SK-N-SH (cell line): ENCODE data around the gene ATOSB. TPM values are rescaled to one million over a fixed set of nuclear protein-coding genes. Genes with fewer than 3 reads are reported as not detected.

Experiments
- CTCF ChIA-PET: fragments of 300-600, 350-600 bp; formaldehyde crosslinking; extraction: SDS; loops from one replicate; lab custom pipeline; 2021; lab: Yijun Ruan, JAX
- POLR2A ChIA-PET: fragments of 350-600 bp; sonication (Branson Sonifier 250); formaldehyde crosslinking; extraction: SDS; loops from one replicate; lab custom pipeline; 2020; ENCODE audit warnings: antibody characterized with exemption, inconsistent platforms; lab: Yijun Ruan, JAX
- DNase-seq: peaks from one replicate; pipeline ENCODE4 v3.0.0; 2012
- H2AFZ ChIP-seq: fragments of 200-600 bp; sonication (generic); 2 replicates; pipeline ENCODE4 v1.8.1; 2016; ENCODE audit warnings: antibody characterized with exemption, mild to moderate bottlenecking, low read depth
- H3F3A ChIP-seq: fragments of 200-600 bp; sonication (generic); replicated peaks from 2 replicates; pipeline ENCODE3; 2016; ENCODE audit warnings: antibody characterized with exemption, mild to moderate bottlenecking; ENCODE audit not compliant: insufficient read depth
- H3K27ac ChIP-seq, 2 experiments: fragments of 200-500 bp in 1 of 2; fragments of 200-600 bp in 1 of 2; sonication (Bioruptor generic) in 1 of 2; sonication (generic), shearing (Covaris generic) in 1 of 2; 2 replicates each; pipeline versions ENCODE4 v1.5.1 to v1.6.1; 2014 to 2016; ENCODE audit warnings: low read depth in 2 of 2, inconsistent platforms in 1 of 2, low read length in 1 of 2, mild to moderate bottlenecking in 1 of 2, mixed read lengths in 1 of 2
- H3K27me3 ChIP-seq: fragments of 200-600 bp; sonication (generic), shearing (Covaris generic); 2 replicates; pipeline ENCODE4 v1.6.1; 2016; ENCODE audit warnings: mixed run types; ENCODE audit not compliant: insufficient read depth
- H3K36me3 ChIP-seq, 2 experiments: fragments of 200-500 bp in 1 of 2; fragments of 200-600 bp in 1 of 2; sonication (Bioruptor generic) in 1 of 2; sonication (generic) in 1 of 2; replicated peaks in 1 of 2; 2 replicates each; pipeline versions ENCODE3 to v1.5.1; 2014 to 2016; ENCODE audit warnings: low read length in 1 of 2, mild to moderate bottlenecking in 1 of 2; ENCODE audit not compliant: insufficient read depth in 2 of 2, control insufficient read depth in 1 of 2
- H3K4me1 ChIP-seq, 2 experiments: fragments of 200-500 bp in 1 of 2; fragments of 200-600 bp in 1 of 2; sonication (Bioruptor generic) in 1 of 2; sonication (generic), shearing (Covaris generic) in 1 of 2; 2 replicates each; pipeline versions ENCODE4 v1.5.1 to v1.6.1; 2014 to 2016; ENCODE audit warnings: low read depth in 1 of 2, low read length in 1 of 2, mixed run types in 1 of 2; ENCODE audit not compliant: insufficient read depth in 2 of 2, control insufficient read depth in 1 of 2
- H3K4me2 ChIP-seq: fragments of 200-600 bp; sonication (generic), shearing (Covaris generic); 2 replicates; pipeline ENCODE4 v1.6.1; 2017; ENCODE audit warnings: mixed run types
- H3K4me3 ChIP-seq, 2 experiments: fragments of 200-500 bp in 1 of 2; fragments of 200-600 bp in 1 of 2; sonication (Bioruptor generic) in 1 of 2; sonication (generic), shearing (Covaris generic) in 1 of 2; 2 replicates each; pipeline versions ENCODE4 v1.5.1 to v1.8.1; 2014 to 2016; ENCODE audit warnings: low read depth in 2 of 2, inconsistent platforms in 1 of 2, low read length in 1 of 2, mild to moderate bottlenecking in 1 of 2, mixed read lengths in 1 of 2, moderate library complexity in 1 of 2
- H3K79me2 ChIP-seq: fragments of 200-600 bp; sonication (generic); 2 replicates; pipeline ENCODE4 v1.8.1; 2017; ENCODE audit warnings: mild to moderate bottlenecking; ENCODE audit not compliant: insufficient read depth
- H3K9ac ChIP-seq: fragments of 200-600 bp; sonication (generic); 2 replicates; pipeline ENCODE4 v1.6.1; 2017; ENCODE audit warnings: mixed run types
- H3K9me2 ChIP-seq: fragments of 200-600 bp; sonication (generic); 2 replicates; pipeline ENCODE4 v1.6.1; 2017; ENCODE audit warnings: mixed run types
- H3K9me3 ChIP-seq: fragments of 200-600 bp; sonication (generic); 2 replicates; pipeline ENCODE4 v1.6.1; 2017; ENCODE audit warnings: mixed run types, mild to moderate bottlenecking, moderate library complexity
- H4K20me1 ChIP-seq: fragments of 200-600 bp; sonication (generic); 2 replicates; pipeline ENCODE4 v1.6.1; 2017; ENCODE audit warnings: mild to moderate bottlenecking, mixed run types; ENCODE audit not compliant: insufficient read depth
- CTCF ChIP-seq: fragments of 200-600 bp; sonication (generic); IDR thresholded peaks from 2 replicates; pipeline ENCODE4 v1.6.1; 2017; ENCODE audit warnings: antibody characterized with exemption, mild to moderate bottlenecking, moderate library complexity
- EP300 ChIP-seq, 2 experiments: IDR thresholded peaks; 2 replicates each; pipeline versions ENCODE4 v1.4.0 to v1.6.1; 2012; ENCODE audit warnings: borderline replicate concordance in 1 of 2, low read depth in 1 of 2, low read length in 1 of 2
- EZH2phosphoT487 ChIP-seq: fragments of 200-600 bp; sonication (generic); IDR thresholded peaks from 2 replicates; pipeline ENCODE4 v1.6.1; 2017; ENCODE audit warnings: low read depth, mixed run types, mild to moderate bottlenecking, antibody characterized with exemption, moderate library complexity, borderline replicate concordance
- FOXJ3 ChIP-seq: sonication (generic); formaldehyde crosslinking; IDR thresholded peaks from 2 replicates; pipeline ENCODE4 v1.5.1; 2020; ENCODE audit warnings: mild to moderate bottlenecking, missing genetic modification reagents
- MAX ChIP-seq: IDR thresholded peaks from 2 replicates; pipeline ENCODE4 v1.4.0; 2012; ENCODE audit warnings: low read depth
- MEF2A ChIP-seq: IDR thresholded peaks from 2 replicates; pipeline ENCODE4 v1.4.0; 2012; ENCODE audit warnings: low read depth, borderline replicate concordance
- POLR2AphosphoS5 ChIP-seq: IDR thresholded peaks from 2 replicates; pipeline ENCODE4 v1.6.1; 2012; ENCODE audit warnings: low read depth, low read length
- RAD21 ChIP-seq: IDR thresholded peaks from 2 replicates; pipeline ENCODE4 v1.6.1; 2012; ENCODE audit warnings: mild to moderate bottlenecking, low read length
- REST ChIP-seq: IDR thresholded peaks from 2 replicates; pipeline ENCODE4 v1.6.1; 2012; ENCODE audit warnings: mild to moderate bottlenecking, low read depth, low read length, moderate library complexity
- TEAD4 ChIP-seq: IDR thresholded peaks from 2 replicates; pipeline ENCODE4 v1.4.0; 2012; ENCODE audit warnings: mild to moderate bottlenecking, borderline replicate concordance; ENCODE audit not compliant: insufficient read depth
- ZBTB33 ChIP-seq: IDR thresholded peaks from 2 replicates; pipeline ENCODE4 v1.4.0; 2012; ENCODE audit warnings: low read depth, borderline replicate concordance
- WGBS: methylation state at CpG from one replicate; pipeline ENCODE4 v1.1.6; 2017; ENCODE audit warnings: low lambda C conversion rate; 5-methylcytosine and 5-hydroxymethylcytosine counted together
- polyA plus RNA-seq, 3 experiments: library from polyadenylated mRNA; depleted of rRNA; stranded (reverse); fragments of >200 nt; gene quantifications; 2 replicates each; pipeline ENCODE4 v1.2.3, GENCODE V29; 2012

ATOSB gene
- polyA plus RNA-seq, 1 of the 3 experiments (the other 2 are of a cell fraction) = 42.6 TPM

GRCh38 chr9:35056571-35057270, 58.9 kb downstream of the ATOSB start:
- H3K9me3 ChIP-seq = no peaks in the 10 kb centered on the region
- no peak for DNase-seq
- TF ChIP-seq POLR2AphosphoS5 = no peak
- no peak for TF ChIP-seq MEF2A
- TF ChIP-seq EZH2phosphoT487 = no peak
- TF ChIP-seq CTCF = no peak
- TF ChIP-seq REST = no peak
- TF ChIP-seq EP300 (IDR thresholded peaks at IDR 0.05; ENCODE audit: borderline replicate concordance in 1 of 2, low read depth in 1 of 2, low read length in 1 of 2) = no peak
- no peak for TF ChIP-seq RAD21
- no peak for TF ChIP-seq MAX
- no peak for TF ChIP-seq FOXJ3
- TF ChIP-seq TEAD4 = no peak
- TF ChIP-seq ZBTB33 = no peak
- H3F3A ChIP-seq = peaks cover 50% of the 10 kb centered on the region
- no peaks in the 10 kb centered on the region for H3K27me3 ChIP-seq
- CTCF ChIA-PET = interaction anchor here (1.0 to 3.6 kb wide), 3 partner anchors 9 to 157 kb away, joined by 3 to 14 read pairs (median 3); partner anchors contain the start of gene FANCG
- H3K79me2 ChIP-seq = peaks cover 16% of the 10 kb centered on the region; the same call in 1 of the 2 replicates
- 89% methylated on average over 9 of the region's 9 CpGs for whole genome bisulfite sequencing
- no peak overlapping the region for H2AFZ ChIP-seq
- no peak overlapping the region for H3K4me2 ChIP-seq
- POLR2A ChIA-PET = no interaction called here
- no peak overlapping the region for H3K4me3 ChIP-seq
- no peaks in the 10 kb centered on the region for H3K9me2 ChIP-seq
- no peak overlapping the region for H3K9ac ChIP-seq
- H3K4me1 ChIP-seq = no peaks in the 10 kb centered on the region
- H4K20me1 ChIP-seq = peaks cover 8% of the 10 kb centered on the region; the same call in 1 of the 2 replicates
- no peak overlapping the region for H3K27ac ChIP-seq
- H3K36me3 ChIP-seq = peaks cover 70 to 93% of the 10 kb centered on the region in 2 experiments
